Measurements from ENCODE around the gene EWSR1.

The EWSR1 gene

DNA sequence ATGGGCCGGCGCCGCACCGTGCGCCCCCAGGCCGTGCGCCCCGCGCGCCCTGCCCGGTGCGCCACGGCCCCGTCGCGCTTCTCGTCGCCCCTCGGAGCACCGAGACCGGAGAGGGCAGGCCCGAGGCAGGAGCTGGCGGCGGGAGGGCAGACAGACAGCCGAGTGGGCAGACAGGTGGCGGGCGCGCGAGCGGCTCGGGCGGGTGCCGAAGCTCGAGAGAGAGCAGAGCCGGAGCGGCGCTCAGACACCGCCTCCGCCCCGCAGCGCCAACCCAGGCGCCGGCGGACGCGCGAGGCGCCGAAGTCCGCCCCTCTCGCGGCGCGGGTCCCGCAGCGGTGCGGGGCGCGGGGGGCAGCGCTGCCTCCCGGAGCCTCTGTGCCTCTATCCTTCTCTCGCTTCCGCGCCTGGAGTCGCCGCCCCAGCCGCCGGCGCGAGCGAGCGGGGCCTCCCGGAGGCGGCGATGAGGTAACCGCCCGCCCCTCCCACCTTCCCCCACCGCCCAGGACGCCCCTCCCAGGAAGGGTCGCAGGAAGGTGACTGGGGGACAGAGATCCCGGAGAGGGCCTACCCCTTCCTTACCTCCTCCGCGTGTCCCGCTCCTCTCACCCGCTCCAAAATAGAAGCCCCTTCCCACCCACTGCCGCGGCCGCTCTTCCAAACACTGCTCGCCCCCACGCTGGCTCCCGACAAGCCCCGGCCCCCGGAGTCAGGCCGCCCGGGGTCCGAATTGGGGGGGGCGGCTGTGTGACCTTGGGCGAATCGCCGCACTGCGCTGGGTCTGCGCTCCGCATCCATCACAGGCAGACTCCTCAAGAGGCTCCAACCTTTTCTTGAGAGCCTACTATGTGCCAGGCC lies 47.4 kb downstream of the EWSR1 start, which contains the start of gene RASL10A:
RASL10A (minus strand) TSS at position 412 of the 855 bp plus-strand sequence. CDS start 451 bp downstream, outside the sequence.
- no peak for DNase-seq (ENCODE audit: low read depth in 2 of 3, low spot score in 2 of 3)

DNA sequence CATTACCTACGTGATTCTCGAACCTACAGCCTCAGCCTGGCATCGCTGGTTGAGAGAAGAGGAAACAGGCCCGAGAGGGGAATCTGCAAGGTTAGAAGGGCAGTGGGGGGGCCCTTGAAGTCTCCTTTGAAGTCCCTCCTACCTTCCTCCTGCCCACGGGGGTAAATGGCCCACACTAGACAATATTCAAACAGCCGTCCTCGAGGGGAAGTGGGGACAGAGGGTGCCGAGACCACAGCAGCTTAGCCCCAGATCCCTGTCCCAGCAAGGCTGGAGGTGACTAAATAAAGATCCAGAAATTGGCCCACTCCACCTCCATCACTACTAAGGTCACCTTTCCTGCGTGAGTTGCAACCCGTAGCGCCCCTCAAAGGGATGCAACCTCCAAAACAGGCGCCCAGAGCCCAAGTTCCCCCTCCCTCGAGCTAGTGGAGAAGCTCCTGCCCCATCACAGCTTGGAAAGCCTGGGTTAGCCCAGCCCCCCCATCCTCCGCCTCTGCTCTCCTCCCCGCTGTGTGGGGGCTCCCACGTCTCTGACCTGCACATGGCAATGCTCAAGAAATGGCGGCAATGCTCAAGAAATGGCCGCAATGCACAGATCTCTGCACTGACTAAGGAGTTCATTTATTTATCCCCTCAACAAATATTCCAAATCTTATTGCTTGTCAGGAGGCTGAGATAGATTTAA lies 48.2 kb downstream of the EWSR1 start:
- DNase-seq (ENCODE audit: low read depth in 2 of 3, low spot score in 2 of 3) = no peak

DNA sequence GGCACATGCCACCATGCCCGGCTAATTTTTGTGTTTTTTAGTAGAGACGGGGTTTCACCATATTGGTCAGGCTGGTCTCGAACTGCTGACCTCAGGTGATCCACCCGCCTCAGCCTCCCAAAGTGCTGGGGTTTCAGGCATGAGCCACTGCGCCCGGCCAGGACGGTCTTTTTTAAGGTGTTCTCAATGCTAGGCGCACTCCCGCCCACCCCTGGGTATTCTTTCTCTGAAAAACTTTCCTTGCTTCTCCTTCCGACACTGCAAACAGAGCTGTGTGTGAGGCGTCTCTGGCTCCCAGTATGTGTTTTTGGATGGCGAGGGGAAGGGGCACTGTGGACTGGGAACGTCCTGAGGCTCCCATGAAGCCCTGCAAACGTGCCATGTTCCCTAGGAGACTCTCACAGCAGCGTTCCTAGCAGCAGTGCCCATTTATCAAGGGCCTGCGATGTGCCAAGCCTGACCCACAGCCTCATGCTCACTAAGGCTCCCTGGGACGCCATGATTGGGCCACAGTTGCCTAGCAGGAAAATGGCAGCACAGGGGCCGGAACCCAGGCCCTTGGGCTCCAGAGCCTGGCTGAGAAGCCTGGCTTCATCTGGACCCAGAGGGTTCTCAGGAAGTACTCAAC lies 49.9 kb downstream of the EWSR1 start:
- no peak for DNase-seq (ENCODE audit: low read depth in 2 of 3, low spot score in 2 of 3)

DNA sequence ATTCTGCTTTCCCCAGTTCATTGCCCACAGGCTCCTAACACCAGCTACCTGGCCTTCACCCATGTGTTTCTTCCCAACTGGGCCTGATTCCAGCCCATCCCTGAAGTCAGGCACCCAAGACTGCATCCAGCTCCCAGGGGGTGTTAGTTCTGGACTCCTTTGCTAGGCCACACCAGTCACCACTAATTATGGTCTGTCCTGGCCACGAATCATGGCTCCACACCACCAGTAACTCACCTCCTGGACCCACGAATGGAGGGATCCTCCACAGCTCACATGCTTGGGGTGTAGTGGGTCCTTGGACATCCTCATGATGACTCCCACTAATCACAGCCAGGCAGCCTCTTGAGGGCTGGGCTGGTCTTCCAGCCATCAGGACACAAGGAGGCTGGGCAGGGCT lies 51.0 kb downstream of the EWSR1 start:
- no peak for DNase-seq (ENCODE audit: low read depth in 2 of 3, low spot score in 2 of 3)

DNA sequence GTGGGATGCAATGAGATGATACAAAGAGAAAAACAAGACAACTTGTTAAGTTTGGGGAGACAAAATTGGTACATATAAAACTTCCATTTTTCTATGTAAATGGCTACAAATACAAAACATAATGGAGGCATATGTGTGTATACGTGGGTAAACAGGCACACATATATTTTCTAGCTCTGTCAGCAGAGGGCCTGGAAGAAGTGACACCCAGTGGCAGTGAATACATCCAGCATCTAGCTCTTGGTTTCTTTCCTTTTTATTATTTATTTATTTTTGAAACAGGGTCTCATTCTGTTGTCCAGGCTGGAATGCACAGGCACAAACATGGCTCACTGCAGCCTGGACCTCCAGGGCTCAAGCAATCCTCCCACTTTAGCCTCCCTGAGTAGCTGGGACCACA lies 52.5 kb downstream of the EWSR1 start:
- DNase-seq (ENCODE audit: low read depth in 2 of 3, low spot score in 2 of 3) = no peak

DNA sequence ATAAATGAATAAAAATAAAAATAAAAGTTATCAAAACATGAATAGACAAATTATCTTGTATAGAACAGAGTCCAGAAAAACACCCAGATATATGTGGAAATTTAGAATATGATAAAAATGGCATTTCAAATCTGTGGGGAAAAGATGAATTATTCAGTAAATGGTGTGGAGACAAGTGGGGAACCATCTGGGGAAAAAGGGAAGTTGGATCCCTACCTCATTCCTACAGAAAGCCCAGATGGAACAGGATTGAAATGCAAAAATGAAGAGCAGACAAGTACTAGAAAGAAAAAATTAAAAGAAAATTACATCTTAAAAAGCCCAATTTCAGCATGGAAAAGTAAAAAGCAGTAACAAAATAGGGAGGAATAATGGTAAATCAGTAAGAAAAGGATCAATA lies 55.6 kb downstream of the EWSR1 start:
- DNase-seq (ENCODE audit: low read depth in 2 of 3, low spot score in 2 of 3) = no peak

DNA sequence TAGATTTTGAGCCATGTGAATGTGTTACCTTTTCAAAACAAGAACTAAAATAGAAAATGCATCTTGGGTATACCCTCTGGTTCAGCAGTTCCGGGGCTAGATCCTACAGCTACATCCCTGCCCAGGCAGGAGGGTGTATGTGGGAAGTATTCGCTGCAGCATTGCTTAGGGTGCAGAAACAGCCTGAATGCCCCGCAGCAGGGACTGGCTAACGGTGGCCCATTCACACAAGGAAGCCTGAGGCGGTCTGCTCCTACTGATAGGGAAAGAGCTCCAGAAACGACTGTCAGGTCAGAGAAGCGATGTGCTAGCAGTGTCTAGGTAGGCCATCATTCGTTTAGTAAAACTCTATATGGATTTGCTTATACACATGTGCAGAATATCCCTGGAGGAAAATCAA lies 57.3 kb downstream of the EWSR1 start:
- no peak for DNase-seq (ENCODE audit: low read depth in 2 of 3, low spot score in 2 of 3)

DNA sequence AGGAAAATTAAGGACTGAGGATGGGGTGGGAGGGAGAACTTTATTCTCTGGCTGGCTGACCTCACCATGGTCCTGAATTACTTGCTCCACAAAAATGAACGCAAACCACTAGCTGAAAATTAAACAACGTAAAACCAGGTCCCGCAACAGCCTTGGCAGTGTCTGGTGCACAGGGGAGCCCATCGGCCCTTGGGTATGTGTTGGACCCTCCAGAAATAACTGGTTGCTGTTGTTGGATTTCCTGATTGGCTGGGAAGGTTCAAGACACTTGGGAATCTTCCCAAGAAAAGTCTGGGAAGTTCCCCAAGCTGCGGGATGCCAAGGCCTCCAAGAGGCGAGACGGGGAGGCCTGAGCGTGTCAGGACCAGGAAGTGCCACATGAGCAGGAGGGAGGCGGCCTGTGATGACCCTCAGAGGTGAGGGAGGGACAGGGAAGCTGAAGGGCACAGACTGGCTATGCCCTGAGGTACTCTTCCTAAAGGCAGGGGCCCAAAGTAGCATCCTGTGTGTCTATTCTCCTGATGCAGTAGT lies 57.8 kb downstream of the EWSR1 start:
- DNase-seq (ENCODE audit: low read depth in 2 of 3, low spot score in 2 of 3) = no peak

DNA sequence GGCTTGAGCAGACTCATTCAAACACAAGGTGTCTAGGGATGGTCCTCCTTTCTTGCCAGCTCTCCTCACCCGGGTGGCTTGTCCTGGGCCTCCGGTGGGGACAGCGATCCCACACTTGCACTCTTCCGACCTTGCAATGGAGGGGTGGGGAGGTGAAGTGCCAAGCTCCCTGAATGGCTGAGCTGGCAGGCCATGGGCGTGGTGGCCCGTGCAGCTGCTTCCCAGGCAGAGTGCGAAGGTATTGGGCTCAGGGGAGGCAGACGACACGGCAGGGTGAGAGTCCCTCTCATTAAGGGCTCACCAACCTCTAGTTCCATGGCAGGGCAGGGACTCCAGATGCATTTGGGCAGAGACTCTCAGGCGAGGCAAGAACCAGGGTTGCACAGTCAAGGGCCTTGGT lies 58.4 kb downstream of the EWSR1 start:
- no peak for DNase-seq (ENCODE audit: low read depth in 2 of 3, low spot score in 2 of 3)

DNA sequence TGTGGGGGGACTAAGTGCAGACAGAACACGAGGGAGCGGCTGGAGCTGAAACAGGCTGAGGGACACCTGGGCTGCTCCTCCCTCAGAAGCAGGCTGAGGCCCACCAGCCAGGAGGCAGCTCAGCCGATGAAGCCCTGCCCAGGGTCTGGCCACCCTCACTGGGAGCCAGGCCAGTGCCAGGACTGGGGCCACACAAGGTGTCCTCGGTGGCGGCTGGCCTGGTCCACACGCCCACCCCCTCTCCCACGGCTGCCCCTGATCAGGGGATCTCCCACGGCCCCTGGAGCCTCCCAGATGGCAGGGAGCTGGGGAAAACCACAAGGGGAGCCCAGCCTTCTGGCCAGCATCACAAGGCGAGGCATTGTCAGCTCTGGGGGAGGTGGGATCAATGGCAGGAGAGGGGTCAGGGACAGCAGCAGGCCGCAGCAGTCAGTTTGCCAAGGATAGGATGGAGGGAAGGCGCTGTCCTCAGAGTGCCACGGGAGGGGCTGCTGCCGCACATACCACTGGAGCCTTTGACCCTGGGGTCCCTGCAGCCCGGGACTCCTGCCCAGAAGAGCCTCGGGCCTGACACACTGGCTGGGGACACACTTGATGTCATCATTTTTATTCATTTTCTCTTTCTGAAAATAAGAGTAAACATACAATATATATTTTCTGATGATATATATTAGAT lies 59.2 kb downstream of the EWSR1 start:
- DNase-seq (ENCODE audit: low read depth in 2 of 3, low spot score in 2 of 3) = no peak

DNA sequence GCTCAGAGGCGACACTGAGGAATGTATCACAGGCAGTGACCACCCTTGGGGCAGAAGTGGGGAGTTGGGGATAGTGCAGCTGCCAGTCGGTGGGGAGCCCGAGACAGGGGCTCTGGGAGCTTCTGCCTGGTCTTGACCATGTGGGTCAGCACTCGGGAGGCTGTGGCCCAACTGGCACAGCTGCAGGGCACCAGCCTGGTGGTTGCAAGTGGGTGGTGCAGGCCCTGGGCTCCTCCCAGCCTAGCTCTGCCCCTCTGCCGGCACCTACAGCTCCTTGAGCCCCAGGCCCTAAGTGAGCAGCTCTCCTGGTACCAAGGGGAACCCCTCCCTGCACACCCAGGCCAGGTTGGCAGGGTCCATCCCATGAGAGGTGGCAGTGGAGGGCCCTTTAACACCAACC lies 60.0 kb downstream of the EWSR1 start:
- no peak for DNase-seq (ENCODE audit: low read depth in 2 of 3, low spot score in 2 of 3)

DNA sequence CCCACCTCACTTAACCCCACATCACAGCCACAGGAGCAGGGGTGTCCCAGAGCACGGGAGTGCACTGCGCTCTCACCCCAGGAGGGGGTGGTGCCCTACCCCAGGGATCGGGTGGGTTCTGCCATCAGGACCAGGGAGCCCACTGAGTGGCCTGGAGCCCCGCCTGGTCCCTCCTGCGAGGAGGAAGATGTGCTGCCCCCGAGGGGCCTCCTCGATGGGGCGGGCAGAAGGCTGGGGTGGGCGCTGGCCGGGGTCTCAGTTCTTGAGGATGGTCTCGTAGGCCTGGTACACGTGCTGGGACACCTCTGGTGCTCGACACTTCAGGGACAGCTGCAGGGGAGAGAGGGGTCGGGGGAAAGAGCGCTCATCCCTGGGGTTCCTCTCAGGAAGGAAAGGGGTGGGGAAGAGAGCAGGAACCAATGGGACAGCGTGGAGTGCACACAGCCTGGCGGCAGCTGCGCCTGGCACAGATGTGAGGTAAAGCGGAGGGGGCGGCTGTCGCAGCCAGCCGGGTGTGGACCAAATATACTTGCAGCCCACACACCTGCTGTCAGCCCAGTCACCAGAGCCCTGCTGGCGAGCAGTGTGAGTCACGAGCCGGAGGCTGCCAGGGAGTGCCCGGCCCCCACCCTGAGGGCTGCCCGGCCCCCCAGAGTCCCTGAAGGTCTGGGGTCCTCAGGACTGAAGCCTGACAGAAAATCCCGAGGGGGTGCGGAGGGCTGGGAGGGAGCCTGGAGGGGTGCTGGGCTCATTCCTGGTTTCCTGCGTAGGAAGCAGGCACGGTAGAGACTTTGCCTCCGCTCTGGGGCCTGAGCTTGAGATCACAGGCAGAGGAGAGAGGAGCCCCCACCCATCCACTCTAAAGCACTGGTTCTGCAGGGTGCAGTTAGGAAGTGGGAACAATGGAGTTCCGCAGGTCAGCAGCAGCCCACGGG lies 60.8 kb downstream of the EWSR1 start:
- no peak for DNase-seq (ENCODE audit: low read depth in 2 of 3, low spot score in 2 of 3)

DNA sequence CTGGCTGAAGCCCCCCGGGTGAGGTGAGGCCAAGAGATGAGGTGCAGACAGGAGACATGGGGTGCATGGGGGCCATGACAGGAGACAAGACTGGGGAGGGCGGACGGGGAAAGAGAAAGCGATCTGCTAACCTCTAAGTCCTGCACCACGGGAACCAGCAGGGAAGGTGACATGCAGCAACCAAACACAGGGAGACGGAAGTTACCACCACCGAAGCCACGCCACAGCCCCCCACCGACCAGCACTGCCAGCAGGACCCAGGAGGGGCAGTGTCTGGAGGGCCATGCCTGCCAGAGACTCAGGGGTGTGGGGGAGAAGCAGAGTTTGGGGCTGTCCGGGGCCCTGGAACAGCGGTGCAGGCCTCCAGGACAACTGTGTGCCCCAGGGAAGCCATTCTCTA lies 61.5 kb downstream of the EWSR1 start:
- no peak for DNase-seq (ENCODE audit: low read depth in 2 of 3, low spot score in 2 of 3)

DNA sequence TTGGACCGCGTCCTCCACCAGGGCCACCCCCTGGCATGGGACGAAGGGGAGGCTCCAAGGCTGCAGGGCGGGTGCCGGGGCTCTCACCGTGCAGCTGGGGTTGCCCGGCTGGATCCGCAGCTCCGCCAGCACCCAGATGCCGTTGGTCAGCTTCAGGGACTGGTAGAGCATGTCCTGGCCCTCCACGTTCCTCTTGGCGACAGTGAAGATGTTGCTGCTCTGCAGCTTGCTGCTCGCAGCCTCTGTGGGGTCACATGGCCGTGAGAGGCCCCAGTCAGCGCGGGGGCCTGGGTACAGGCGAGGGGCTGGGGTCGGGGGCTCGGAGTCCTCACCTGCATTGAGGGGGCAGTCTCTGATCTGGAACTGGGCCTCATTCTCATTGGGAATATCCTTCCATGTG lies 62.2 kb downstream of the EWSR1 start:
- DNase-seq (ENCODE audit: low read depth in 2 of 3, low spot score in 2 of 3) = no peak

DNA sequence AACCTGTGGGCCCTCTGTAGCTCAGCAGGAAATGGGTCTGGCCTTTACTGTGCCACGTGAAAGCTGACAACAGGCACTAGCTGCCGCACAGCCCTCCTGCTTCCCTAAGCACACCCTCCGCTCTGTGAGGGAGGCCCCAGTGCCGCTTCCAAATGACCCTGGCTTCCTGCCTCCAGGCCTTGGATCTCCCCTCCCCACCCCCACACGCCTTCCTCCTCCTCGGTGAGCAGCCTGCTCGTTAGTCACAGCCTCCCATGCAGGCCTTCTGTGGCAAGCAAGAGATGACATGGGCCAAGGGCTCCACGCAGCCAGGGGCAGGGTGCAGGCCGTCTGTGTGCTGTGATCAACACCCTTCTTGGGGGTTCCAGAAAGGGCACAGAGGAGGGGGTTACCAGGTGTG lies 62.7 kb downstream of the EWSR1 start:
- no peak for DNase-seq (ENCODE audit: low read depth in 2 of 3, low spot score in 2 of 3)

DNA sequence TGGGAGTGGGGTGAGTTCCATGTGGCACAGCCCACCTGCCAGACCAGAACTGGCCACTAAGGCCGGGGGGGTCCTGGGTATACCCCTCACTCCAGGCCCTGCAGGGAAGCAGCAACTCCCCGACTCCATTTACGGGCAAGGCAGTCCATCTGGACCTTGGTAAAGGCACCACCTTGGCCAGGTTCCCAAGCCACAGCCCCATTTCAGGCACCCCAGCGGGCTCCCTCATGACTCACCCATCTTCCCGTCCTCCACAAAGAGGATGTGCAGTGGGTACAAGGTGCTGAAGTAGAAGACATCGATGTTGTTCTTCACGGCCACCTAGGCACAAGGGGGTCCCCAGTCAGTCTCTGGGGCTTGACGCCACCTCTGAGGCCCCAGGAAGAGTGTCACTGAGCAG lies 63.1 kb downstream of the EWSR1 start:
- no peak for DNase-seq (ENCODE audit: low read depth in 2 of 3, low spot score in 2 of 3)

DNA sequence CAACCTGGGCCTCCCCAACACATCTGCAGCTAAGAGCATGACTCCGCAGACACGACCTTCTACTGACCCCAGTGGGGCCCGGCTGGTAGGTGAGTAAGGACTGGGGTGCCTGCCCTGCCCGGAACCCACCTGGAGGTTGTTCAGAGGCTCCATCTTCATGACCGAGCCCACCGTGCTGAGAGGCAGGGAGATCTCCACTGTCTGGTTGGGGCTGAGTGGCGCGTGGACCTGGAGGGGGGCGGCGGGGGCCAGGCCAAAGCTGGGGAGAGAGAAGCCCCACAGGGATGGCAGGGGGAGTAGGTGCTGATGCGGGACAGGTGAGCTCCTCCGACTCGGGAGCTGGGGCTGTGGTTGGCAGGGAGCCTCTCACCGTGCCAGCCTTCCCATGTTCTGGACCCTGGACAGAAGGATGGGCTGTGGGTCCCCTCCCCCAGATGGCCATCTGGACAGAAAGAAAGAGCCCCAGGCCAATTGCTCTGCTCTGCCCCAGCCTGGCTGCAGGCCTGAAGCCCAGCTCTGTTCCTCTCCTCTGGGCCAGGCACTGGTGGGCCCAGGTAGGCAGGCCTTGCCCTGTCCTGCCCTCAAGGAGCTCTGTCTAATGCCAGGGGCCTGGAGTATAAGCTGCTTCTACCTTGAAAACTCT lies 63.7 kb downstream of the EWSR1 start:
- no peak for DNase-seq (ENCODE audit: low read depth in 2 of 3, low spot score in 2 of 3)

DNA sequence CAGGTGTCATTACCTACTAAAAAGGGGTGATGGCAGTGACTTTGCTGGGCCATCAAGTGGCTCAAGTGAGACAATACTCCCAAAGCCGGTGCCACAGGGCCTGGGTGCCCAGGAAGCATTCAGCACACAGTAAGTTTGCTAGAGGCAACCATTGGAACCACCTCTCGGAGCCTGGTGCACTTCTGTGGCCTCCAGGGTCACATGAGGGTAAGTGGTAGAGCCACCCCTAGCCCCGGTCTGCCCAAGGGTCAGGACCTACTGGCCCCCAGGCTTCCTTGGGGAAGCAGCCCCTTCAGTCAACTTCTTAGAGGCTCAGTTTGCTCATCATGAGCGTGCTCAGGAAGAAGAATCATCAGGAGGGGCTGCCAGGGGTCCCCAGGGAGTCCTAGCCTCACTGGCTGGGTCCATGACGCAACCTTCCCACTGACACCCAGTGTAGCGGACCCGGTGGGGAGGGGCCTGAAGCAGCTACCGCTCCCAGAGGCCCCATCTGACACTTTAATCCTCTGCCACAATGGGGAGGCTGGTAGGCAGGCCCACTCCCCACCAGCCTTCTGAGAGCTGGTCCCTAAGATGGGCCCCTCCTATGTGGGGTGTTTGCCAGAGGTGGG lies 64.9 kb downstream of the EWSR1 start:
- no peak for DNase-seq (ENCODE audit: low read depth in 2 of 3, low spot score in 2 of 3)

DNA sequence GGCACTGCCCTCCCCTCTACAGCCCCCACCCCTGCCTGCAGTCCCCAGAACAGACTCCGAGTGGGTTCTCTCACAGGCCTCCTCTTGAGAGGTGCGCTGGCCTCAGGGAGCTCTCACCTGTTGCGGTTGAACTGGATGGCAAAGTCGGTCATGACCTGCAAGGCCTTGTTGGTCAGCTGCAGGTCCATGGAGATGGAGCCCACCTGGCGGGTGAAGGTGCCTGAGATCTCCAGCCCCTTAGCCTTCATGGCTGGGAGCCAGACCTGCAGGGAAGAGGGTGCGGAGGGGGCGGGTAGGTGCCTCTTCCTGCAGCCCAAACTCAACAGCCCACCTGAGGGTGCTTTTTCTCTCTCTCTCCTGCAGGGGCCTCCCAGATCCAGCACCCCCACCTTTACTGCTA lies 66.1 kb downstream of the EWSR1 start:
- no peak for DNase-seq (ENCODE audit: low read depth in 2 of 3, low spot score in 2 of 3)

All from activated CD8-positive, alpha-beta memory T cell treated with anti-CD3 and anti-CD28 coated beads for 48 hours (primary cell).